ENCODE results near the gene SH3RF1. TPM values are rescaled to one million over a fixed set of nuclear protein-coding genes. Genes with fewer than 3 reads are reported as not detected.
A peak's percentile ranks its signal among the peaks of the same experiment; 100 is the strongest.

Gene SH3RF1
- total RNA-seq, 1 donor from 2014 or later, result 33.8 TPM

- intact Hi-C loops (cut with DNase I), result no loop called here
- no peaks in the 10 kb centered on the region for H3K27me3 ChIP-seq
- H3K4me3 ChIP-seq, result no peak overlapping the region
- peaks cover 10% of the 10 kb centered on the region for H3K4me1 ChIP-seq
- peak overlapping the region; percentile 61 for H3K27ac ChIP-seq
- no peak for ATAC-seq
- no peak for DNase-seq
- no peaks in the 10 kb centered on the region for H3K9me3 ChIP-seq
- no peak for TF ChIP-seq CTCF (IDR thresholded peaks at IDR 0.05)
- H3K36me3 ChIP-seq, result no peaks in the 10 kb centered on the region
Observed at GRCh38 chr4:169050881-169051760, 219.6 kb downstream of the SH3RF1 start.

DNA sequence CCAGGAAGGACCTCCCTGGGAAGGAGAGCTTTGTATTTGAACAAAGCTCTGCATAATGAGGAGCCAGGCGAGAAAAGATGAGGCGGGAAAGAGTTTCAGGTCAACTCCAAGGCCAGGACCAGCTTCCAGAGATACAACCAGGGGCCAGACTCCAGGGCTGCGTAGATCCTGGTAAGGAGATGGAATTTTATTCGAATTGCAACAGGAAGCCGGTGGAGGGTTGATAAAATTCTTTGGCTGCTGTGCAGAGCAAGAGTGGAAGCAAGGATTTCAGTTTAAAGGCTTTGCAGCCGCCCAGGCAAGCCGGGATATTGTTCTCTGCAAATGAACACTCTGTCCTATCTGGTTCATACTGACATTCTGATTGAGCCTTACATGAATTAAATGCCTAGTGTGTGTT is 220.5 kb downstream of the SH3RF1 start:
- peak; percentile 42 for ATAC-seq
- intact Hi-C loops (cut with DNase I), result no loop called here

DNA sequence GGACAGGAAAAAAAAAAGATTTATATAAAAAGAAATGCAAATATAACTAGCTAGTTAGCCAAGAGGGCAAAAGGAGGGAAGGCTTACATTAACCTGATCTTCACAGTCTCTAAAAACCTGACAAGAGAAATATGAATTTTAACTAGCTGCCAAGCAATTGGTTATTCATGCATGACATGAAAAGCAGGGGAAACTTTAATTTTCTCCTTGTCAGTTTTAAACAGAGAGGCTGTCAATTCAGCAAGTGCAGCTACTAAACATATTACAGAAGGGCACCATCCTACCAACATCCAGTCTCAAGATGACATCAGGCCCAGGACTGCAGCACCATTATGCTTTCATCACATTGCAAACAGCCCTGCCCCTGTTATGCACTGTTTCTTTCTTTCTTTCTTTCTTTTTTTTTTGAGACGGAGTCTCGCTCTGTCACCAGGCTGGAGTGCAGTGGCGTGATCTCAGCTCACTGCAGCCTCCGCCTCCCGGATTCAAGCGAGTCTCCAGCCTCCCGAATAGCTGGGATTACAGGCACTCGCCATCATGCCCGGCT is 221.8 kb downstream of the SH3RF1 start:
- Histone ChIP-seq H3K9me3 (no peaks in the 10 kb centered on the region), H3K36me3 (no peaks in the 10 kb centered on the region), H3K27ac (no peak overlapping the region), H3K27me3 (no peaks in the 10 kb centered on the region), H3K4me3 (no peak overlapping the region), H3K4me1 (peaks cover 10% of the 10 kb centered on the region)
- no peak for DNase-seq
- ATAC-seq, result no peak
- TF ChIP-seq CTCF (IDR thresholded peaks at IDR 0.05), result no peak
- intact Hi-C loops (cut with DNase I), result no loop called here

More for the DNA sequence above, 220.5 kb downstream of the SH3RF1 start:
- Histone ChIP-seq H3K4me1 (peaks cover 10% of the 10 kb centered on the region), H3K27me3 (no peaks in the 10 kb centered on the region), H3K36me3 (no peaks in the 10 kb centered on the region), H3K27ac (peak overlapping the region; percentile 61), H3K9me3 (no peaks in the 10 kb centered on the region), H3K4me3 (no peak overlapping the region)
- no peak for TF ChIP-seq CTCF (IDR thresholded peaks at IDR 0.05)
- DNase-seq, result no peak

DNA sequence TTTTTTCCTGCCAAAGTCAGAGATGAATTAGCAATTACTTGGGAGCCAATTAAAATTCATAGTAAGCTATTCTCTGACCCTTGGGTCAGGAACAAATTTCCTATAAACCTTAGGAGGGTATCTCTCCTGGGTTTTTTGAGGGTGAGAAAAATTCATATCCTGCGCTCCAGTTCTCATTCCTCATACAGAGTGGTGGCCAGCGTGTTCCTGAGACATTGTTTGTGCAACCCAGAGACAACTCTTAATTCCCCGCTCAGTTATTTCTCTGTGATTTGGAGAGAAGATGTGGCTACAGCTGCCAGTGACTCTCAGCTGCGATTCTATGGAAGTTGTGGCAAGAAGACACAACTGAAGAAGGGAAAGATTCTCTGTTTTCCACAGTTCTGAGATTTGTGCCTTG is 222.8 kb downstream of the SH3RF1 start:
- no peaks in the 10 kb centered on the region for H3K9me3 ChIP-seq
- peaks cover 10% of the 10 kb centered on the region for H3K4me1 ChIP-seq
- H3K27ac ChIP-seq, result no peak overlapping the region
- DNase-seq (no peak), ATAC-seq (no peak)
- intact Hi-C loops (cut with DNase I), result no loop called here
- H3K4me3 ChIP-seq, result no peak overlapping the region
- TF ChIP-seq CTCF (IDR thresholded peaks at IDR 0.05), result no peak
- H3K27me3 ChIP-seq, result no peaks in the 10 kb centered on the region
- no peaks in the 10 kb centered on the region for H3K36me3 ChIP-seq

DNA sequence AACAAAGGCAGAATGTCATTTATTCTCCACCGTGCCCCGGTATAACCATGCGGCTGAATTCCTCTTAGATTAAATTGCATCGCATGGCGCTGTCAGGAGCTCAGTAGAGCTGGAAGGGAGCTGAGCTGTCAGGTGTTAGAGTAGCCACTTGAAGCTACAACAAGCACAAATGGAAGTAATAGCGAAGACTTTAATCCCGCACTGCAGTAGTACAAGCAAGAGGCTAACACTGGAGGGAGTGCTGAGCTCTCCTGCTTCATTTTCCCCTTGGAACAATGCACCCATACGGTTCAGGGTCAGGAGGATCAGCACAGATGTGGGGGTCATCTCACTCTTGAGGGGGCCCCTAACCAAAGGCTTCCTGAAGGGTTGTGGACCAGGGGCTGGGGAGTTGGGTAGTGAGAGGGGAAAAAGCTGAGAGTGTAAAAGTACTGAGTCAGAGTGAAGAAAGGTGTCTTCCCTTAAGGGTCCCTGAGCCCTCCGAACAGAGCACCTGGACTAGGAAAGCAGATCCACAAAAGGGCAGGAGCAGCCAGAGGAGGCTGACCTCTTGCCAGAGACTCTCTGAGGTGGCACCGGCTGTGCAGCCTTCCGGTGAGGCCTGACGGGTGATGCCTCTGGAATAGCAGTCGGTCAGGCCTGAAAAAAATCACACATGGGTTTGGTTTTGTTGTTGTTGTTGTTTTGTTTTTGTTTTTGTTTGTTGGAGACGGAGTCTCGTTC is 224.7 kb downstream of the SH3RF1 start:
- Histone ChIP-seq H3K36me3 (no peaks in the 10 kb centered on the region), H3K9me3 (no peaks in the 10 kb centered on the region), H3K27ac (no peak overlapping the region), H3K27me3 (no peaks in the 10 kb centered on the region), H3K4me1 (peaks cover 8% of the 10 kb centered on the region), H3K4me3 (no peak overlapping the region)
- ATAC-seq (peak; percentile 89), DNase-seq (no peak)
- intact Hi-C loops (cut with DNase I), result no loop called here
- TF ChIP-seq CTCF (IDR thresholded peaks at IDR 0.05), result no peak

Data from upper lobe of right lung (tissue), 1 donor.